NCI-H2107 treated with DMSO at 0.1 percent for 48 hours (cell line): ENCODE data around the gene INCENP.

Source experiments
- DNase-seq: peaks from one replicate; lab custom pipeline; 2025; ENCODE audit not compliant: unreplicated experiment; lab: John Stamatoyannopoulos, UW

INCENP gene

GRCh38 chr11:62124186-62125113, 639 bp downstream of the INCENP start:
- no peak for DNase-seq

- no peak for DNase-seq
These were observed 1.5 kb downstream of the INCENP start for GRCh38 chr11:62125316-62125715.

DNA sequence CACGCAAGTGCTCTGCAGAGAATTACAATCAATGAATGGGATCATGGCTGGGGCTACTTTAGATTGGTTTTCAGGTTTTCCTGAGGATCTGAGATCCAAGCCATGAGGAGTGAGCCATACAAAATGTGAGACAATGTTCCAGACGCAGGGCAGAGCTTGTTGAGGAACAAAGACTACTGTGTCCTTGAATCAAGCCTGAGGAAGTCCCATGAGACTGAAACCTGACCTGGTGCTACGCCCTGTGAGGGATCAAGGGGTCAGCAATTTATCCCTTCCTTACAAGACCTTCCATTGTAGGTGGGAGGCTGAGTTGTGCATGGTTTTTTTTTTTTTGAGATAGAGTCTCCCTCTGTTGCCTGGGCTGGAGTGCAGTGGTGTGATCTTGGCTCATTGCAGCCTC, 2.1 kb downstream of the INCENP start:
- peak; percentile 18 for DNase-seq

DNA sequence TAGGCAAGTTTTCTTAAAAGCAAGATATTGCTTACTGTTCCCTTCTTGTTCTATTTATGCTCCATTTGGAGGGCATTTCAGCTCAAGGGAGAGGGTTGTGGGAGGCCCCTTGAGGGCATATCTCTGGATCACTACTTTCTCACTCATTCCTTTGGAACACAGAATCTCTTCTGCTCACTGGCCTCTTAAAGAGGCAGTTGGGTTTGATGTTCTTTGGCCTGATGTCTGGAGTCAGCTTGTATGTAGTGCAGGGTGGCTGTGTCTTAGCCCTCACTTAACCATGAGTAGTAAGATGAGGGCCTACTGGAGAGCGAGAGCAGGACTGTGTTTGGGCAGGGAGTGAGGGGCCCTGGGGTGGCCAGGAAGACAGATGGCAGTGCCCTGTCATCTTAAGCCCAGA, 3.6 kb downstream of the INCENP start:
- no peak for DNase-seq

GRCh38 chr11:62127941-62128770, 4.3 kb downstream of the INCENP start:
- no peak for DNase-seq

DNA sequence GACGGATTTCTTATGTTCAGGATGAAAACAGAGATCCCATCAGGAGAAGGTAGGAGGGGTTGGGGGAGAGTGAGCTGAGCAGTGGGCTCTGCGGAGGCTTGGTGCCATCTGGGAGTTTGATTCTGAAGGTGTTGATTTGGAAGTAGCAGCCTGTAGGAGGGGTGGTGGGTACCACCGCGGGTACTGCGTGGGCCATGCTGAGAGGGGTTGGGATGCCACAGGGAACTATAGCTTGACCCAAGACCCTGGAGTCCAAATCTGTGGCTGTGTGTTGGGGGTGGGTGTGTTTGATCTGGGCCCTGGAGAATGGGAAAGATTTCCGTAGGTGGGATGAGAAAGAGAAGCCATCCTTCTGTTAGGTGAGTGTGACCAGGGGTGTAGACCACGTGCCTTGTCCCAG, 5.0 kb downstream of the INCENP start:
- no peak for DNase-seq

DNA sequence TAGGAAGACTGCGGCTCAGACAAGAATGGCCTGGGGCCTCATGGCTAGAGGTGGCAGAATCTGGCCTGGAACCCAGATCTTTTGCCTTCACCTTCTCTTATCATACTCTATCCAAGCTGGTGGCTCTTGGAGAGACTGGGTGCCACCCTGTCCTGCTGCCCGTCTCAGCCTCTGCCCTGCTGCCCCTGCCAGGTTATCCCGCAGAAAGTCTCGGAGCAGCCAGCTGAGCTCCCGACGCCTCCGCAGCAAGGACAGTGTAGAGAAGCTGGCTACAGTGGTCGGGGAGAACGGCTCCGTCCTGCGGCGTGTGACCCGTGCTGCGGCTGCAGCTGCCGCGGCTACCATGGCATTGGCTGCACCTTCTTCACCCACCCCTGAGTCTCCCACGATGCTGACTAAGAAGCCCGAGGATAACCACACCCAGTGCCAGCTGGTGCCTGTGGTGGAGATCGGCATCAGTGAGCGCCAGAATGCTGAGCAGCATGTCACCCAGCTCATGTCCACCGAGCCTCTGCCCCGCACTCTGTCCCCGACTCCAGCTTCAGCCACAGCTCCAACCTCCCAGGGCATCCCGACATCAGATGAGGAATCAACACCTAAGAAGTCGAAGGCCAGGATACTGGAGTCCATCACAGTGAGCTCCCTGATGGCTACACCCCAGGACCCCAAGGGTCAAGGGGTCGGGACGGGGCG, 5.9 kb downstream of the INCENP start:
- no peak for DNase-seq

DNA sequence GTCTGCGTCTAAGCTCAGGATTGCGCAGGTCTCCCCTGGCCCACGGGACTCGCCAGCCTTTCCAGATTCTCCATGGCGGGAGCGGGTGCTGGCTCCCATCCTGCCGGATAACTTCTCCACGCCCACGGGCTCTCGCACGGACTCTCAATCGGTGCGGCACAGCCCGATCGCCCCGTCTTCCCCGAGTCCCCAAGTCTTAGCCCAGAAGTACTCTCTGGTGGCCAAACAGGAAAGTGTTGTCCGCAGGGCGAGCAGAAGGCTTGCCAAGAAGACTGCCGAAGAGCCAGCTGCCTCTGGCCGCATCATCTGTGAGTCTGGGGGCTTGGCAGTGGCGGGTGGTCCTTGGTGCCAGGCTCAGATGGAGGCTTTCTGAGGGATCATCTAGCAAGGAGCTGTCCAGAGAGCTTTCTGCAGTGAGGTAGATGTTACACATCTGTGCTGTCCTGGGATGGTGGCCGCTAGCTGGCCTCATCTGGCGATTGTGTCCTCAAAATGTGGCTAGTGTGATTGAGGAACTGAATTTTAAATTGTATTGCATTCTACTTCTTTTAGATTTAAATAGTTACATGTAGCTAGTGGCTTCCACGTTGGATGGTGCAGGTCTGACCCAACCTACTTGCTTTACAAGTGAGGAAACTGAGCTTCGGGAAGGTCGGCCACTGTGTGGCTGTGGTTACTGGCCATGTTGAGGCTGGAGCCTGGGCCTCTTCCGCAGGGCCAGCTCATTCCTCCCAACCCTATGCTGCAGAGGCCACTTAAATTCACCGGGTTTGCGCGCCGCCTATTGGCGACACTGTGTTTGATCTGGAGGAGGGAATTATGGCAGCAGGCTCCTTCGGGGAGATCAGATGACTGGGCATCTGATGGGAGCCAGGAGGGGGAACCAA, 6.7 kb downstream of the INCENP start:
- DNase-seq = no peak

DNA sequence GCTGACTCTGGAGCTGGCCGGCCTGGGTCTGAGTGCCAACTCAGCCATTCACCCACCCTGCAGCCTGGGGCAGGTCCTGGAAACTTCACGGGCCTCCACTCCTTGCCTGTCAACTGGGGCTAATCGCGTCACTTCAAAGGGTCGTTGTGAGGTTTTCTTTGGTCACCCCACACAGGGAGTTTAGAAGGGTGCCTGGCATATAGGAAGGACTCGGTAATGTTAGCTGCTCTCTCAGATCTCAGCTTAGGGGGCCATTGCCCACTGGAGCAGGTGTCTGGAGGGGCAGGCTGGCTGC, 7.3 kb downstream of the INCENP start:
- no peak for DNase-seq

GRCh38 chr11:62132191-62132590, 8.4 kb downstream of the INCENP start:
- no peak for DNase-seq

GRCh38 chr11:62132689-62133293, 9.0 kb downstream of the INCENP start:
- DNase-seq = no peak

DNA sequence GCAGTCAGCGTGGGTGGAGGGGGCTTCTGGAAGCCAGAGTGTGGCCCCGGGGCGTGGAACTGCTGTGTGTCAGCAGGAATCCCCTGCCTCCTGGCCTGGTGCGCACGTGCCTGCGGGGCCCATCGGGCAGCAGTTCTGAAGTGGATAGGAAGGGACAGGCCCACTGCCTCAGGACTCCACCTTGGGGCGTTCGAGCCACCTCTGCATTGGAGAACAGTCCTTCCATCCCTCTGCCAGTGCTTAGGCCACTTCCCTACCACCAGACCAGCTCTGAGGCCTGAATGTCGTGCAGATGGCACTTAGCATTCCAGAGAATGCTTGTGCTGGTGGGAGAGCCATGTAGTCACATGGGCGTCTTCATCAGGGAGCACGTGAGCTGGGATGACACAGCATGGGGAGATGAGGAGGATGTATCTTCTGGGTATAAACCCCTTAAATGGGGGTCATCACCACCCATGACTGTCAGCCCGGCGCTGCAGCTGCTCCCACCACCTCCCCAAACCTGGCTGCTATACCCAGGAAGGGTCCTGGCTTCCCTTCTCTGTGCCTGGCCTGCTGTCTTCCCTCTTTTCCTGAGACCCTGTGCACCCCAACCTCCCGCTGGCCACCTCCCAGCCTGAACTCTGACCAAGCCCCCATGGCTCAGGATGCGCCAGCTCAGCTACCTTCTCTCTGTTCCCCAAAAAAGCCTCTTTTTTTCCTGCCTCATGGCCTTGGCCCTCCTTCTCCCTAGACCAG, 9.7 kb downstream of the INCENP start:
- no peak for DNase-seq

- no peak for DNase-seq
These were observed 13.6 kb downstream of the INCENP start for GRCh38 chr11:62137276-62137861.

DNA sequence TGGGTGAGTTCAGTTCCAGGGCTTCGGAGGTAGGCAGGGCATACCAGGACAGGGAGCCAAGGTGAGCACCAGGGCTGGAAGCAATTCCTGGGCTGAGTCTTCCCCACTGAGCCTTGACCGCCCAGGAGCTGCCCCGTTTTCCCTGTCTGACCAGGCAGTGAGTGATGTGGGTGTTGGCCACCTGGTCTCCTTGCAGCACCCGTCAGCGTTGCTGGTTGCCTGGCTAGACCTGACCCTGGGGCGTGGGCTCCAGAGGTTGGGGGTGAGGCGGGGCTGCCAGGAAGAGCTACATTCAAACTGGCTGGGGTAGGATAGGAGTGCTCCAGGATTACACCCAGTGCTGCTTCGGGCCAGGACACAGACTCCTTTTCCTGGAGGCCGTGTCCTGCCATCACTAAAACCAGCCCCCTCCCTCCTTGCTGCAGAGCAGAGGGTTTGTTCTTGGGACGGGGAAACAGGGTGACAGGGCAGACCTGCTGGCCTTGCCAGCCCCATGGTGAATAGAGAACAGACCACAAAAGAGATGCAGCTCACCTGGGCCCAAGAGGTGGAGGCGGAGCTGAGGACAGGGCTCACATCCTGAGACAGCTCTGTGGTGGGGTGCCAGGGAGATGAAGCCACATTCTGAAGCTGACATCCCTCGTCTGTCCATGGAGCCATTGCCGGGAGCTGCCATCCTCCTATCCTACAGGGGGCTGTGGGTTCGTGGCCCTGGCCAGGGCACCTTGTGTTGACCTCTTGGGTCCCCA, 14.2 kb downstream of the INCENP start:
- no peak for DNase-seq

- no peak for DNase-seq
These were observed 15.0 kb downstream of the INCENP start for GRCh38 chr11:62138630-62139425.

DNA sequence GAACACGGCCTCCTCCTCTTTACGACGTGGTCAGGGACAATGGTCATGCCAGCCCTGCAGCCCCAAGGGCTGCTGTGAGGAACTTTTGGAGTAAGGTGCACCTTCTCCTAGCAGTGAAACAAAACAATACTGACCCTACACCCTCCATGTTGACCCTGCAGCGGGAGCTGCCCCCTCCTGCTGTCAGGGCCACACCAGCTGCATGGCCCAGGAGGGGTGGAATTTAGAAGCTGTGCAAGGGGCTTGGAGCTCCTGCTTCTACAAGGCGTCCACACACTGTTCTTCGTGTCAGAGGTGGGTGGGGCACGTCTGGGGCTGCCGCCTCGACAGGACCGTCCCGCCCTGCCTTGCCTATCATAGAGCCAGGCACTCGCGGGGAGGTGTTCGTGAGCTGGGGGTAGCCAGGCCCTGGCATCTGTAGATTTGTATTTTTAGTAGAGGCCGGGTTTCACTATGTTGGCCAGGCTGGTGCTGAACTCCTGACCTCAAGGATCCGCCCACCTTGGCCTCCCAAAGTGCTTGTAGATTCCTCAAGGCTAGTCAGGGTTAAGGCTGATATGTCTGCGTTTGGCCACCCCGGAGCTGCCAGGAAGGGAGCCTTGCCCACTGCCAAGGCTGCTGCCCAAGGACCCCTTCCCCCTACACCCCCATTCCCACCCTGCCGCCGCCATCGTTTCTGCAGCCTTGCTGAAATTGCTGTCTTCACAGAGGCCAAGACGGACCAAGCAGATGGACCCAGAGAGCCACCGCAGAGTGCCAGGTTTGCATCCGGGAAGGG, 15.9 kb downstream of the INCENP start:
- DNase-seq = no peak
